ENCODE data around the gene UQCRHL.

GRCh38 chr1:15785683-15786082, 21.8 kb downstream of the UQCRHL start:
- no peak for TF ChIP-seq POLR2A (IDR thresholded peaks at IDR 0.05)
- TF ChIP-seq, protein P1, sequence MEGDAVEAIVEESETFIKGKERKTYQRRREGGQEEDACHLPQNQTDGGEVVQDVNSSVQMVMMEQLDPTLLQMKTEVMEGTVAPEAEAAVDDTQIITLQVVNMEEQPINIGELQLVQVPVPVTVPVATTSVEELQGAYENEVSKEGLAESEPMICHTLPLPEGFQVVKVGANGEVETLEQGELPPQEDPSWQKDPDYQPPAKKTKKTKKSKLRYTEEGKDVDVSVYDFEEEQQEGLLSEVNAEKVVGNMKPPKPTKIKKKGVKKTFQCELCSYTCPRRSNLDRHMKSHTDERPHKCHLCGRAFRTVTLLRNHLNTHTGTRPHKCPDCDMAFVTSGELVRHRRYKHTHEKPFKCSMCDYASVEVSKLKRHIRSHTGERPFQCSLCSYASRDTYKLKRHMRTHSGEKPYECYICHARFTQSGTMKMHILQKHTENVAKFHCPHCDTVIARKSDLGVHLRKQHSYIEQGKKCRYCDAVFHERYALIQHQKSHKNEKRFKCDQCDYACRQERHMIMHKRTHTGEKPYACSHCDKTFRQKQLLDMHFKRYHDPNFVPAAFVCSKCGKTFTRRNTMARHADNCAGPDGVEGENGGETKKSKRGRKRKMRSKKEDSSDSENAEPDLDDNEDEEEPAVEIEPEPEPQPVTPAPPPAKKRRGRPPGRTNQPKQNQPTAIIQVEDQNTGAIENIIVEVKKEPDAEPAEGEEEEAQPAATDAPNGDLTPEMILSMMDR (IDR thresholded peaks at IDR 0.05) = no peak
